BLaER1 treated with 17β-estradiol and CSF1 and Interleukin-3, amounts not matched to agents 10 nM and 100 nM (cell line): ENCODE results near the gene DHX38.
A peak's percentile ranks its signal among the peaks of the same experiment; 100 is the strongest.

ENCODE experiments used
- H3K27ac ChIP-seq, 11 experiments: shearing (Covaris generic); formaldehyde crosslinking; 2 replicates each; pipeline ENCODE4 v1.8.1; 2022
- H3K27me3 ChIP-seq, 11 experiments: shearing (Covaris generic); formaldehyde crosslinking; 2 replicates each; pipeline ENCODE4 v1.8.1; 2022
- H3K36me3 ChIP-seq, 11 experiments: shearing (Covaris generic); formaldehyde crosslinking; 2 replicates each; pipeline ENCODE4 v1.8.1; 2022
- H3K4me1 ChIP-seq, 10 experiments: shearing (Covaris generic); formaldehyde crosslinking; 2 replicates each; pipeline ENCODE4 v1.8.1; 2022
- H3K4me2 ChIP-seq, 11 experiments: shearing (Covaris generic); formaldehyde crosslinking; 2 replicates each; pipeline ENCODE4 v1.8.1; 2022
- H3K4me3 ChIP-seq, 10 experiments: shearing (Covaris generic); formaldehyde crosslinking; 2 replicates each; pipeline ENCODE4 v1.8.1; 2022
- H3K9ac ChIP-seq, 11 experiments: shearing (Covaris generic); formaldehyde crosslinking; 2 replicates each; pipeline ENCODE4 v1.8.1; 2022
- H3K9me3 ChIP-seq, 11 experiments: shearing (Covaris generic); formaldehyde crosslinking; replicated peaks in 1 of 11; 2 replicates each; pipeline ENCODE4 v1.8.1; 2022
- H4K20me1 ChIP-seq, 11 experiments: shearing (Covaris generic); formaldehyde crosslinking; 2 replicates each; pipeline ENCODE4 v1.8.1; 2022
- Cebpa-rat ChIP-seq, 11 experiments: shearing (Covaris generic); IDR thresholded peaks; 2 replicates each; pipeline ENCODE4 v1.8.1; 2022

Gene DHX38

DNA sequence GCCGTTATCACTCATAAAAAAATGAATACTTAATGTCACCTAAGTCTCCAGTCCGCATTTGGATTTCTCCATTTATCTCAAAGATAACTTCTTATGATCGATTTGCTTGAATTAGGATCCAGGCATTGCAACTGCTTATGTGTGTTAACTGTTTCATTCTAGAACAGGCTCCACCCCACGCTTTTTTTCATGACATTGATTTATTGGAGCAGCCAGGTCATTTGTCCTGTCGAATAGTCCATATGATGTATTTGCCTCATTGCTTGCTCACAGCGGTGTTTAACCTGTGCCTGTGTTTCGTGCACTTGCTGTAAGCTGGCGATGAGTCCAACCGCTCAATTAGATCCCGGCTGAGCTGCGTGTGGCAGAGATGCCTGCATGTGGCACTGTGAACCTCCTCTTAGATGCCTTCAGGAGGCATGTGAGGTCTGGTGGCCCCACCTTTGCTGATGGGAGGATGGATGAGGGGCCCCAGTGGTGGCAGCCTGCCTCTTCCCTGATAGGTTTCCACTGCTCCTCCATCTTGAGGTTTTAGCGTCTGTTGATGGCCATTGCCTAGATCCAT lies 16.4 kb downstream of the DHX38 start:
- no peak overlapping the region for H3K4me3 ChIP-seq
- no peak overlapping the region for H3K9ac ChIP-seq
- no peaks in the 10 kb centered on the region for H3K27me3 ChIP-seq
- TF ChIP-seq Cebpa-rat (IDR thresholded peaks at IDR 0.05): no peak
- H4K20me1 ChIP-seq: peaks cover 0 to 29% (median 0%) of the 10 kb centered on the region in 11 experiments; a peak in 9 of 22 replicates
- no peak overlapping the region for H3K4me2 ChIP-seq
- peaks cover 88 to 100% (median 96%) of the 10 kb centered on the region in 11 experiments for H3K36me3 ChIP-seq
- H3K27ac ChIP-seq: no peak overlapping the region
- H3K9me3 ChIP-seq: peaks cover 0 to 11% (median 6%) of the 10 kb centered on the region in 11 experiments; a peak in 11 of 22 replicates
- no peaks in the 10 kb centered on the region for H3K4me1 ChIP-seq

DNA sequence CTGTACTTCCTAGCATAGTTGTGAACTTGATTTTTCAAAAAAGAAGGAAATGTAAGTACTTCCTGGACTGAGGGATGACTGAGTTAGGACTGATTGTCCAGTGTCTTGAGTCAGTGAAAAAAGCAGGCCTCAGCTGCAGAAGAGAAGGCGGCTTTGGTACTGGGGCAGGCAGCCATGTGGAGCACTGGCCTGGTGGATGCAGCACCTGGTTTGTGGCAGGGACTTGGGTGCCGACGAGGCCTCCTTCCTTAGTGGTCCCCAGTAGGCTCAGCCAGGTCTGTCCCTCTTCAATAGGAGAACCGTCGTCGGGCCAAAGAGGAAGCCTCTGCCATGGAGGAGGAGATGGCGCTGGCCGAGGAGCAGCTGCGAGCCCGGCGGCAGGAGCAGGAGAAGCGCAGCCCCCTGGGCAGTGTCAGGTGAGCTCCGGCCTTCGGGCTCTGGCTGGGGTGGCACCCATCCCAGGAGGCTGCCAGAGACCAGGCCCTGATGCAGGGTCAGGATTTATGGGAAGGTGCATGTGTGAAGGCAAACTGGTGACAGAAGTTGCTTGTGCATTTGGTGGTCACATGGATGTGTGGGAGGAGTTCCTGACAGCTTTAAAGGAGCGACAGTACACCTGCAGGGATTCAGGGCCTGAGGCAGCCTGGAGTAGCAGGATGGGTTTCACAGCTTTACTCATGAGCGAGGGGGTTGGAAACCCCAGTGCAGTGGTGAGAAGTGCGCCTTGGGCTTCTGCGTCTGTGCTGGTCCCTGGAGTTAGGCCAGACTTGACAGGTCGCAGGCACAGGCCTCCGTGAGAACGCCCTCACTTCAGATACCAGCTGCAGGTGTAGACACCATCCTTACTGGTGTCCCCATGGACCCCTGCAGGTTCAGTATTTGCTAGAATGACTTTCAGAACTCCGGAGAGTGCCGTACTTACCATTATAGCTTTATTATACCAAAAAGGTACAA lies 17.3 kb downstream of the DHX38 start:
- no peak for TF ChIP-seq Cebpa-rat (IDR thresholded peaks at IDR 0.05)
- Histone ChIP-seq H3K36me3 (peaks cover 79 to 96% (median 87%) of the 10 kb centered on the region in 11 experiments), H3K9ac (no peak overlapping the region), H3K9me3 (peaks cover 0 to 20% (median 8%) of the 10 kb centered on the region in 11 experiments; a peak in 12 of 22 replicates), H4K20me1 (peaks cover 0 to 26% (median 0%) of the 10 kb centered on the region in 11 experiments; a peak in 9 of 22 replicates), H3K4me2 (no peak overlapping the region), H3K27me3 (no peaks in the 10 kb centered on the region), H3K4me3 (no peak overlapping the region), H3K27ac (no peak overlapping the region), H3K4me1 (no peaks in the 10 kb centered on the region)

DNA sequence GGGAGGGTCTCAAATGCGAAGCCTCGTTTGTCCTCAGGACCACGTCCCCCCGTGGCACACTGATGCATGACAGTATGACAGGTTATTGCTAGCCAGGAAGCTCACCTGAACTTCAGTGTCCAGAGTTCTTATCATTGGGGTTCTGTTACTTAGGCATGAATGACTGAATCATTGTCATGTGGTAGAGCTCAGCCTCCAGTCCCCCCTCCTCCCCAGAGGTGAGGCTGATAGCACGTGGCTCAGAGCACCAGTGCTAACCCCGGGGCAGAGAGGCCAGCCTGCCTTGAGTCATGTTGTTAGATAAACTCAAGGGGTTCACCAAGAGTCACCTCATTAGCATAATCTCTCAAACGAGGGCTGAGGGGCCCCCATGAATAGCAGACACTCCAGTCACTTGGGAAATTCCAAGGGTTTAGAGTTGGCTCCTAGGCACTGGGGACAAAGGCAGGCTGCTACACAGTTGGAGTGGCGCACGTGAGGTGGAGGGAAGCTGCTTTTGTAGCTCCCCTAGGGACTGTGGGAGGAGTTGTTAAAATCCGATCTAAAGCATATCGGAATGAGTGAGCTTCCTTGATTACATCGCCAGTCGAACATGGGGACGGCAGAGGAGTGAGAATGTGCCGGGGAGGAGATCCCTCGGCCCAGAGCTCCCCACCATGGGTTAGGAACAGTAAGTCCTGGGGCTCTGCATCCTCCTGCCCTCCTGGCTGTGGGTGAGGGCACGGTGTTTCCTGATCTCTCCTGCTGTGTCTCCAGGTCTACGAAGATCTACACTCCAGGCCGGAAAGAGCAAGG lies 18.2 kb downstream of the DHX38 start:
- H3K9ac ChIP-seq: no peak overlapping the region
- H3K36me3 ChIP-seq: peaks cover 70 to 87% (median 78%) of the 10 kb centered on the region in 11 experiments
- no peak overlapping the region for H3K4me3 ChIP-seq
- no peaks in the 10 kb centered on the region for H3K4me1 ChIP-seq
- H3K4me2 ChIP-seq: no peak overlapping the region
- H4K20me1 ChIP-seq: peaks cover 0 to 26% (median 0%) of the 10 kb centered on the region in 11 experiments; a peak in 9 of 22 replicates
- no peak overlapping the region for H3K27ac ChIP-seq
- TF ChIP-seq Cebpa-rat (IDR thresholded peaks at IDR 0.05): no peak
- H3K9me3 ChIP-seq: peaks cover 0 to 21% (median 8%) of the 10 kb centered on the region in 11 experiments; a peak in 12 of 22 replicates
- no peaks in the 10 kb centered on the region for H3K27me3 ChIP-seq

- H3K27ac ChIP-seq: no peak overlapping the region
Measured at GRCh38 chr16:72112452-72112792, 18.8 kb downstream of the DHX38 start.

GRCh38 chr16:72112906-72113615 lies 19.4 kb downstream of the DHX38 start:
- Histone ChIP-seq H3K4me1 (no peaks in the 10 kb centered on the region), H3K9me3 (peaks cover 0 to 21% (median 8%) of the 10 kb centered on the region in 11 experiments; a peak in 12 of 22 replicates), H3K27ac (no peak overlapping the region), H4K20me1 (peaks cover 0 to 26% (median 0%) of the 10 kb centered on the region in 11 experiments; a peak in 9 of 22 replicates), H3K9ac (no peak overlapping the region), H3K27me3 (no peaks in the 10 kb centered on the region), H3K36me3 (peaks cover 57 to 75% (median 66%) of the 10 kb centered on the region in 11 experiments), H3K4me2 (no peak overlapping the region), H3K4me3 (no peak overlapping the region)
- TF ChIP-seq Cebpa-rat (IDR thresholded peaks at IDR 0.05): no peak

More at GRCh38 chr16:72112452-72112792, 18.8 kb downstream of the DHX38 start:
- Histone ChIP-seq H3K9me3 (peaks cover 0 to 21% (median 8%) of the 10 kb centered on the region in 11 experiments; a peak in 12 of 22 replicates), H3K36me3 (peaks cover 64 to 82% (median 72%) of the 10 kb centered on the region in 11 experiments), H3K4me1 (no peaks in the 10 kb centered on the region), H3K4me2 (no peak overlapping the region), H3K27me3 (no peaks in the 10 kb centered on the region), H3K9ac (no peak overlapping the region), H3K4me3 (no peak overlapping the region), H4K20me1 (peaks cover 0 to 26% (median 0%) of the 10 kb centered on the region in 11 experiments; a peak in 9 of 22 replicates)
- no peak for TF ChIP-seq Cebpa-rat (IDR thresholded peaks at IDR 0.05)

GRCh38 chr16:72113616-72113945 lies 19.9 kb downstream of the DHX38 start:
- H3K4me3 ChIP-seq: no peak overlapping the region
- no peak overlapping the region for H3K9ac ChIP-seq
- H4K20me1 ChIP-seq: peaks cover 0 to 24% (median 0%) of the 10 kb centered on the region in 11 experiments; a peak in 9 of 22 replicates
- no peaks in the 10 kb centered on the region for H3K4me1 ChIP-seq
- TF ChIP-seq Cebpa-rat (IDR thresholded peaks at IDR 0.05): no peak
- peaks cover 0 to 21% (median 8%) of the 10 kb centered on the region in 11 experiments; a peak in 12 of 22 replicates for H3K9me3 ChIP-seq
- no peak overlapping the region for H3K4me2 ChIP-seq
- H3K36me3 ChIP-seq: peaks cover 52 to 70% (median 60%) of the 10 kb centered on the region in 11 experiments
- H3K27me3 ChIP-seq: no peaks in the 10 kb centered on the region
- no peak overlapping the region for H3K27ac ChIP-seq

- no peak overlapping the region for H3K4me3 ChIP-seq
- H3K9me3 ChIP-seq: peaks cover 0 to 10% (median 4%) of the 10 kb centered on the region in 11 experiments; a peak in 8 of 22 replicates
- peaks cover 5 to 36% (median 9%) of the 10 kb centered on the region in 10 experiments; a peak in 19 of 20 replicates for H3K4me1 ChIP-seq
- H3K27me3 ChIP-seq: no peaks in the 10 kb centered on the region
- peaks cover 0 to 41% (median 0%) of the 10 kb centered on the region in 11 experiments; a peak in 4 of 22 replicates for H3K36me3 ChIP-seq
- no peak overlapping the region for H3K9ac ChIP-seq
- no peak overlapping the region for H3K4me2 ChIP-seq
- TF ChIP-seq Cebpa-rat (IDR thresholded peaks at IDR 0.05): no peak
- no peaks in the 10 kb centered on the region for H4K20me1 ChIP-seq
- no peak overlapping the region for H3K27ac ChIP-seq
Measured at GRCh38 chr16:72120026-72120425, 26.4 kb downstream of the DHX38 start.

DNA sequence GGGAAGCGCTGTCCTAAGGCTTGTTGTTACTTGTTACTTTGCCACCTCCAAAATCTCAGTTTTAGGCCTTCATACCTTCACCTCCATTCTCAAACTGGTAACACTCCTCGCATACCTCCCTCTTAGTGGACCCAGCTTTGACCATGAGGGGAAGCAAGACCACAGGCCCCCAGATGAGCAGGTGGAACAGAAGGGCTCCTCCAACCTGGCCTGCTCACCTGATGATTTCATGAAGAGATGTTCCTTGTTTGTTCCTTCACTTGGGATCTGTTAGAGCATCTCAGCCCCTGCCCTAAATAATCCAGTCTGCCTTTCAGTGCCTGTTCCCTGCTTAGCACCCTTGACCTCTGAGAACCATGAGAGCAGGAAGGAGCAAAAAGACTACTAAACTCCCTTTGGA lies 28.7 kb downstream of the DHX38 start:
- H3K27ac ChIP-seq: no peak overlapping the region
- no peak overlapping the region for H3K4me3 ChIP-seq
- no peaks in the 10 kb centered on the region for H3K27me3 ChIP-seq
- H3K4me2 ChIP-seq: peak overlapping the region in 1 of 11 experiments; percentile 80; a peak in 1 of 22 replicates
- H3K9ac ChIP-seq: no peak overlapping the region
- peaks cover 0 to 36% (median 0%) of the 10 kb centered on the region in 11 experiments; a peak in 4 of 22 replicates for H3K36me3 ChIP-seq
- no peak for TF ChIP-seq Cebpa-rat (IDR thresholded peaks at IDR 0.05)
- peaks cover 14 to 59% (median 27%) of the 10 kb centered on the region in 10 experiments for H3K4me1 ChIP-seq
- H3K9me3 ChIP-seq: no peaks in the 10 kb centered on the region
- H4K20me1 ChIP-seq: no peaks in the 10 kb centered on the region
